ENCODE results near the gene FARSB. TPM values are rescaled to one million over a fixed set of nuclear protein-coding genes. Genes with fewer than 3 reads are reported as not detected.

FARSB gene
- polyA plus RNA-seq, 1 donor = 23.8 TPM

- 59% methylated on average over 4 of the region's 11 CpGs for WGBS (ENCODE audit: insufficient coverage, low lambda C conversion rate)
- peaks cover 4% of the 10 kb centered on the region for H3K4me1 ChIP-seq (ENCODE audit: control insufficient read depth, insufficient read depth, low read length)
- H3K27ac ChIP-seq (ENCODE audit: low read length) = no peak overlapping the region
- H3K4me3 ChIP-seq (ENCODE audit: low read length) = no peak overlapping the region
- DNase-seq = no peak
- no peaks in the 10 kb centered on the region for H3K9me3 ChIP-seq (ENCODE audit: control insufficient read depth, low read depth, low read length)
- no peaks in the 10 kb centered on the region for H3K36me3 ChIP-seq (ENCODE audit: control insufficient read depth, insufficient read depth, low read length)
- H3K27me3 ChIP-seq (ENCODE audit: control insufficient read depth, insufficient read depth, low read length) = no peaks in the 10 kb centered on the region
These were observed 92.7 kb downstream of the FARSB start for GRCh38 chr2:222563106-222563718.

GRCh38 chr2:222561817-222562645 is 93.9 kb downstream of the FARSB start:
- Histone ChIP-seq H3K36me3 (ENCODE audit: control insufficient read depth, insufficient read depth, low read length) (no peaks in the 10 kb centered on the region), H3K4me1 (ENCODE audit: control insufficient read depth, insufficient read depth, low read length) (no peaks in the 10 kb centered on the region), H3K27ac (ENCODE audit: low read length) (no peak overlapping the region), H3K9me3 (ENCODE audit: control insufficient read depth, low read depth, low read length) (no peaks in the 10 kb centered on the region), H3K4me3 (ENCODE audit: low read length) (no peak overlapping the region), H3K27me3 (ENCODE audit: control insufficient read depth, insufficient read depth, low read length) (no peaks in the 10 kb centered on the region)
- WGBS (ENCODE audit: insufficient coverage, low lambda C conversion rate) = no CpG with 5 or more reads among the region's 6 CpGs
- DNase-seq = peak; percentile 40 to 46

GRCh38 chr2:222561151-222561550 is 94.7 kb downstream of the FARSB start:
- Histone ChIP-seq H3K36me3 (ENCODE audit: control insufficient read depth, insufficient read depth, low read length) (no peaks in the 10 kb centered on the region), H3K27ac (ENCODE audit: low read length) (no peak overlapping the region), H3K27me3 (ENCODE audit: control insufficient read depth, insufficient read depth, low read length) (no peaks in the 10 kb centered on the region), H3K9me3 (ENCODE audit: control insufficient read depth, low read depth, low read length) (no peaks in the 10 kb centered on the region), H3K4me3 (ENCODE audit: low read length) (no peak overlapping the region), H3K4me1 (ENCODE audit: control insufficient read depth, insufficient read depth, low read length) (no peaks in the 10 kb centered on the region)
- DNase-seq = no peak
- whole genome bisulfite sequencing (ENCODE audit: insufficient coverage, low lambda C conversion rate) = no CpG with 5 or more reads among the region's 4 CpGs

- DNase-seq = no peak
- WGBS (ENCODE audit: insufficient coverage, low lambda C conversion rate) = 63% methylated on average over 1 of the region's 7 CpGs
- Histone ChIP-seq H3K4me3 (ENCODE audit: low read length) (no peak overlapping the region), H3K27me3 (ENCODE audit: control insufficient read depth, insufficient read depth, low read length) (no peaks in the 10 kb centered on the region), H3K27ac (ENCODE audit: low read length) (no peak overlapping the region), H3K4me1 (ENCODE audit: control insufficient read depth, insufficient read depth, low read length) (no peaks in the 10 kb centered on the region), H3K9me3 (ENCODE audit: control insufficient read depth, low read depth, low read length) (no peaks in the 10 kb centered on the region), H3K36me3 (ENCODE audit: control insufficient read depth, insufficient read depth, low read length) (no peaks in the 10 kb centered on the region)
These were observed 101.4 kb downstream of the FARSB start for GRCh38 chr2:222554517-222554916.

GRCh38 chr2:222548992-222549391 is 106.9 kb downstream of the FARSB start:
- Histone ChIP-seq H3K36me3 (ENCODE audit: control insufficient read depth, insufficient read depth, low read length) (no peaks in the 10 kb centered on the region), H3K4me3 (ENCODE audit: low read length) (no peak overlapping the region), H3K4me1 (ENCODE audit: control insufficient read depth, insufficient read depth, low read length) (no peaks in the 10 kb centered on the region), H3K9me3 (ENCODE audit: control insufficient read depth, low read depth, low read length) (no peaks in the 10 kb centered on the region), H3K27me3 (ENCODE audit: control insufficient read depth, insufficient read depth, low read length) (no peaks in the 10 kb centered on the region), H3K27ac (ENCODE audit: low read length) (no peak overlapping the region)
- DNase-seq = no peak
- WGBS (ENCODE audit: insufficient coverage, low lambda C conversion rate) = no CpG with 5 or more reads among the region's 3 CpGs

- Histone ChIP-seq H3K27ac (ENCODE audit: low read length) (no peak overlapping the region), H3K9me3 (ENCODE audit: control insufficient read depth, low read depth, low read length) (no peaks in the 10 kb centered on the region), H3K27me3 (ENCODE audit: control insufficient read depth, insufficient read depth, low read length) (no peaks in the 10 kb centered on the region), H3K4me1 (ENCODE audit: control insufficient read depth, insufficient read depth, low read length) (no peaks in the 10 kb centered on the region), H3K36me3 (ENCODE audit: control insufficient read depth, insufficient read depth, low read length) (no peaks in the 10 kb centered on the region), H3K4me3 (ENCODE audit: low read length) (no peak overlapping the region)
- WGBS (ENCODE audit: insufficient coverage, low lambda C conversion rate) = no CpG with 5 or more reads among the region's 5 CpGs
- no peak for DNase-seq
These were observed 108.8 kb downstream of the FARSB start for GRCh38 chr2:222547083-222547482.

- Histone ChIP-seq H3K4me1 (ENCODE audit: control insufficient read depth, insufficient read depth, low read length) (no peaks in the 10 kb centered on the region), H3K27ac (ENCODE audit: low read length) (no peak overlapping the region), H3K9me3 (ENCODE audit: control insufficient read depth, low read depth, low read length) (no peaks in the 10 kb centered on the region), H3K36me3 (ENCODE audit: control insufficient read depth, insufficient read depth, low read length) (no peaks in the 10 kb centered on the region), H3K27me3 (ENCODE audit: control insufficient read depth, insufficient read depth, low read length) (no peaks in the 10 kb centered on the region), H3K4me3 (ENCODE audit: low read length) (no peak overlapping the region)
- DNase-seq = no peak
- WGBS (ENCODE audit: insufficient coverage, low lambda C conversion rate) = 86% methylated on average over 1 of the region's 6 CpGs
These were observed 109.8 kb downstream of the FARSB start for GRCh38 chr2:222545823-222546795.

- no peak for DNase-seq
- no CpG with 5 or more reads among the region's 1 CpG for WGBS (ENCODE audit: insufficient coverage, low lambda C conversion rate)
- Histone ChIP-seq H3K4me1 (ENCODE audit: control insufficient read depth, insufficient read depth, low read length) (no peaks in the 10 kb centered on the region), H3K27me3 (ENCODE audit: control insufficient read depth, insufficient read depth, low read length) (no peaks in the 10 kb centered on the region), H3K27ac (ENCODE audit: low read length) (no peak overlapping the region), H3K36me3 (ENCODE audit: control insufficient read depth, insufficient read depth, low read length) (no peaks in the 10 kb centered on the region), H3K4me3 (ENCODE audit: low read length) (no peak overlapping the region), H3K9me3 (ENCODE audit: control insufficient read depth, low read depth, low read length) (no peaks in the 10 kb centered on the region)
These were observed 111.2 kb downstream of the FARSB start for GRCh38 chr2:222544661-222545060.

- no peak for DNase-seq
- Histone ChIP-seq H3K27me3 (ENCODE audit: control insufficient read depth, insufficient read depth, low read length) (no peaks in the 10 kb centered on the region), H3K4me3 (ENCODE audit: low read length) (no peak overlapping the region), H3K36me3 (ENCODE audit: control insufficient read depth, insufficient read depth, low read length) (no peaks in the 10 kb centered on the region), H3K4me1 (ENCODE audit: control insufficient read depth, insufficient read depth, low read length) (no peaks in the 10 kb centered on the region), H3K27ac (ENCODE audit: low read length) (no peak overlapping the region), H3K9me3 (ENCODE audit: control insufficient read depth, low read depth, low read length) (no peaks in the 10 kb centered on the region)
- WGBS (ENCODE audit: insufficient coverage, low lambda C conversion rate) = no CpG with 5 or more reads among the region's 3 CpGs
These were observed 117.4 kb downstream of the FARSB start for GRCh38 chr2:222538535-222538934.

- Histone ChIP-seq H3K27ac (ENCODE audit: low read length) (no peak overlapping the region), H3K4me1 (ENCODE audit: control insufficient read depth, insufficient read depth, low read length) (no peaks in the 10 kb centered on the region), H3K4me3 (ENCODE audit: low read length) (no peak overlapping the region), H3K36me3 (ENCODE audit: control insufficient read depth, insufficient read depth, low read length) (no peaks in the 10 kb centered on the region), H3K9me3 (ENCODE audit: control insufficient read depth, low read depth, low read length) (no peaks in the 10 kb centered on the region), H3K27me3 (ENCODE audit: control insufficient read depth, insufficient read depth, low read length) (no peaks in the 10 kb centered on the region)
- WGBS (ENCODE audit: insufficient coverage, low lambda C conversion rate) = no CpG with 5 or more reads among the region's 6 CpGs
- no peak for DNase-seq
These were observed 120.4 kb downstream of the FARSB start for GRCh38 chr2:222535477-222535876.

Data from large intestine (tissue), 3 donors.